ENCODE measurements around the gene PDLIM7. TPM values are rescaled to one million over a fixed set of nuclear protein-coding genes. Genes with fewer than 3 reads are reported as not detected.

The PDLIM7 gene
- total and polyA plus RNA-seq, 10 of the 15 experiments (the other 5 are each of a cell fraction or from before 2014, with no cell fraction given): 0.82 to 36.6 (median 19.3) TPM

- BruUV-seq (replicated peaks): no TSS peak
- H3K4me1 ChIP-seq (ENCODE audit: control insufficient read depth, insufficient read depth, low read length): peaks cover 11% of the 10 kb centered on the region
- ChIA-PET POLR2A (interaction anchor here (0.5 to 2.0 kb wide), 8 partner anchors 11 to 152 kb away, joined by 3 to 14 read pairs (median 4); no protein-coding TSS in a partner anchor), RAD21 (ENCODE audit: unreplicated experiment) (interaction anchor here (0.6 to 6.8 kb wide), 15 partner anchors 12 to 144 kb away, joined by 3 to 108 read pairs (median 5); partner anchors contain the start of genes GRK6, PDLIM7 and PRR7), CTCF (interaction anchor here (0.6 to 16.4 kb wide), 19 partner anchors 9 to 344 kb away, joined by 3 to 391 read pairs (median 5); partner anchors contain the start of genes DOK3, MXD3, PDLIM7 and PFN3), SMC1A (ENCODE audit: uncharacterized antibody, unreplicated experiment) (interaction anchor here (0.6 to 2.4 kb wide), 13 partner anchors 11 to 344 kb away, joined by 3 to 16 read pairs (median 6); partner anchors contain the start of genes GRK6 and PDLIM7)
- no peak overlapping the region for H3K4me2 ChIP-seq (ENCODE audit: control insufficient read depth, insufficient read depth)
- ATAC-seq: peak; percentile 69
- peak; percentile 66 for DNase-seq (ENCODE audit: low read depth, low spot score)
- no peaks in the 10 kb centered on the region for H3K27me3 ChIP-seq (replicated peaks in 1 of 2; ENCODE audit: control insufficient read depth in 2 of 2, insufficient read depth in 2 of 2, low read length in 1 of 2)
- no peaks in the 10 kb centered on the region for H3K9me3 ChIP-seq (replicated peaks; ENCODE audit: control insufficient read depth, insufficient read depth, low read length)
- H3K79me2 ChIP-seq (ENCODE audit: control insufficient read depth, insufficient read depth, low read length): no peaks in the 10 kb centered on the region; the same call in 1 of the 2 replicates
- intact Hi-C loops (cut with micrococcal nuclease; ENCODE audit: unreplicated experiment) (loop anchor here (1.0 to 2.0 kb wide), 5 partner anchors 40 to 342 kb away; partner anchors contain the start of gene PDLIM7), in situ Hi-C loops (cut with MboI) (no loop called here)
- no peak overlapping the region for H2AFZ ChIP-seq (ENCODE audit: control insufficient read depth, low read depth, low read length)
- no peaks in the 10 kb centered on the region for H3K36me3 ChIP-seq (ENCODE audit: control insufficient read depth in 2 of 2, insufficient read depth in 2 of 2, low read length in 1 of 2)
- FAIRE-seq: peak; percentile 99
- H4K20me1 ChIP-seq (ENCODE audit: control insufficient read depth, insufficient read depth): no peaks in the 10 kb centered on the region
- WGBS (ENCODE audit: insufficient coverage, insufficient replicate concordance, low lambda C conversion rate, missing lambda C conversion rate): 65% methylated on average over 24 of the region's 24 CpGs
- H3K4me3 ChIP-seq: no peak overlapping the region
- H3K9ac ChIP-seq (ENCODE audit: control insufficient read depth, insufficient read depth, low read length): no peak overlapping the region
- no peak overlapping the region for H3K27ac ChIP-seq (ENCODE audit: control insufficient read depth, insufficient read depth)
- TF ChIP-seq RELB (IDR thresholded peaks at IDR 0.05; ENCODE audit: low read depth) (no peak), SMC3 (IDR thresholded peaks at IDR 0.05; ENCODE audit: borderline replicate concordance, low read length) (0 out of 2 replicates have a peak, but pooled peaks have one; percentile 6), EP300 (IDR thresholded peaks at IDR 0.05; ENCODE audit: borderline replicate concordance in 1 of 2, control insufficient read depth in 1 of 2, low read depth in 2 of 2, low read length in 2 of 2) (no peak), PKNOX1 (IDR thresholded peaks at IDR 0.05) (peak; percentile 94), BMI1 (IDR thresholded peaks at IDR 0.05; ENCODE audit: borderline replicate concordance) (peak; percentile 91), HDGF (IDR thresholded peaks at IDR 0.05) (0 out of 2 replicates have a peak, but pooled peaks have one; percentile 18), SP1 (IDR thresholded peaks at IDR 0.05; ENCODE audit: low read depth, low read length) (peak; percentile 83), MYC (IDR thresholded peaks at IDR 0.05; ENCODE audit: insufficient read depth, insufficient read length, insufficient replicate concordance, low read length, severe bottlenecking) (no peak), MEF2B (IDR thresholded peaks at IDR 0.05; ENCODE audit: partially characterized antibody, poor library complexity, severe bottlenecking) (no peak), PBX3 (IDR thresholded peaks at IDR 0.05; ENCODE audit: insufficient replicate concordance, low read depth, low read length) (peak; percentile 82), NFYB (IDR thresholded peaks at IDR 0.05; ENCODE audit: insufficient read depth, low read depth, low read length) (peak; percentile 82), CREM (IDR thresholded peaks at IDR 0.05; ENCODE audit: low read depth) (peak; percentile 42; the same call in 1 of the 2 replicates), MXI1 (IDR thresholded peaks at IDR 0.05; ENCODE audit: low read depth, low read length) (peak; percentile 60; the same call in 1 of the 2 replicates)
- TF ChIP-seq, protein P1, sequence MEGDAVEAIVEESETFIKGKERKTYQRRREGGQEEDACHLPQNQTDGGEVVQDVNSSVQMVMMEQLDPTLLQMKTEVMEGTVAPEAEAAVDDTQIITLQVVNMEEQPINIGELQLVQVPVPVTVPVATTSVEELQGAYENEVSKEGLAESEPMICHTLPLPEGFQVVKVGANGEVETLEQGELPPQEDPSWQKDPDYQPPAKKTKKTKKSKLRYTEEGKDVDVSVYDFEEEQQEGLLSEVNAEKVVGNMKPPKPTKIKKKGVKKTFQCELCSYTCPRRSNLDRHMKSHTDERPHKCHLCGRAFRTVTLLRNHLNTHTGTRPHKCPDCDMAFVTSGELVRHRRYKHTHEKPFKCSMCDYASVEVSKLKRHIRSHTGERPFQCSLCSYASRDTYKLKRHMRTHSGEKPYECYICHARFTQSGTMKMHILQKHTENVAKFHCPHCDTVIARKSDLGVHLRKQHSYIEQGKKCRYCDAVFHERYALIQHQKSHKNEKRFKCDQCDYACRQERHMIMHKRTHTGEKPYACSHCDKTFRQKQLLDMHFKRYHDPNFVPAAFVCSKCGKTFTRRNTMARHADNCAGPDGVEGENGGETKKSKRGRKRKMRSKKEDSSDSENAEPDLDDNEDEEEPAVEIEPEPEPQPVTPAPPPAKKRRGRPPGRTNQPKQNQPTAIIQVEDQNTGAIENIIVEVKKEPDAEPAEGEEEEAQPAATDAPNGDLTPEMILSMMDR (IDR thresholded peaks at IDR 0.05 in 2 of 3, conservative IDR thresholded peaks at IDR 0.05 in 1 of 3; ENCODE audit: control insufficient read depth in 2 of 3, extremely low read depth in 1 of 3, insufficient read depth in 1 of 3, low read depth in 3 of 3, low read length in 3 of 3): peak; percentile 34 to 64 (median 58)
Measured at GRCh38 chr5:177456976-177457851, 40.2 kb downstream of the PDLIM7 start.

All from GM12878 (cell line).